ENCODE measurements around the gene ARRDC1.

Gene ARRDC1

DNA sequence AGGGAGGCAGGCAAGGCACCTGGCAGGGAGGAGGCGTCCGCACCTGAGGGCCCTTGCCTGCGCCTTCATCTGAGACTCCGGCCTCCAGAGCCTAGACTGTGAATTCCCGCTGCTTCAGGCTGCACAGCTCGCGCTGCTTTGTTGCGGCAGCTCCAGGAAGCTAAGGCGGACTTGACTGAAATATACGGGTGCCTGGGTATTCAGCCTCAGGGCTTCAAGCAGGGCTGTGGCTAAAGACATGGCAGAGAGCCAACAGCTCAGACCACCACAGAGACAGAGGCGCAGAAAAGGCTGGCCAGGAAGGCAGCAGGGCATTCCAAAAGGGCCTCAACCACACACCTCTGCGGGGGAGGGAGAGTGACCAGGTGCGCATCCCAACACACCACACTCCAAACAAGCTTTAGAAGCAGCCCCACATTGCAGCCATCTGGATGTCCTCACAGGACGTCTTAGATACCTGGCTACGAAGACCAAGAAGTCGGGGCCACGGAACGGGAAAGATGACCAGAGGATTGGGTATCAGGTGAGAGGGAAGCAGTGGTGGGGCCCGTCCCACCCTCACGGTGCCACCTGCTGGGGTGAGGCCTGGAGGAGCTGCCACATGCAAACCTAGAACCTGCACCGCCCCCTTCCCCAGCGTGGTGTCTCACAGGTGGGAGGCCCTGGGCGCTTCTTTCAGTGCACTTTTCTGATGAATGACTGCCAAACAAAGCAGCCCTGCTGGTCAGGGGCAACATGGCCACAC, 25.1 kb upstream of the ARRDC1 start:
- no peak for TF ChIP-seq GATA3 (IDR thresholded peaks at IDR 0.05; ENCODE audit: low read depth, low read length)
- no peak for TF ChIP-seq GATA2 (IDR thresholded peaks at IDR 0.05; ENCODE audit: low read depth, low read length)

- no peak for TF ChIP-seq GATA3 (IDR thresholded peaks at IDR 0.05; ENCODE audit: low read depth, low read length)
- no peak for TF ChIP-seq GATA2 (IDR thresholded peaks at IDR 0.05; ENCODE audit: low read depth, low read length)
These were observed 24.5 kb upstream of the ARRDC1 start for GRCh38 chr9:137580954-137581322.

- TF ChIP-seq GATA2 (IDR thresholded peaks at IDR 0.05; ENCODE audit: low read depth, low read length) (no peak), GATA3 (IDR thresholded peaks at IDR 0.05; ENCODE audit: low read depth, low read length) (no peak)
These were observed 23.9 kb upstream of the ARRDC1 start for GRCh38 chr9:137581361-137582285.

DNA sequence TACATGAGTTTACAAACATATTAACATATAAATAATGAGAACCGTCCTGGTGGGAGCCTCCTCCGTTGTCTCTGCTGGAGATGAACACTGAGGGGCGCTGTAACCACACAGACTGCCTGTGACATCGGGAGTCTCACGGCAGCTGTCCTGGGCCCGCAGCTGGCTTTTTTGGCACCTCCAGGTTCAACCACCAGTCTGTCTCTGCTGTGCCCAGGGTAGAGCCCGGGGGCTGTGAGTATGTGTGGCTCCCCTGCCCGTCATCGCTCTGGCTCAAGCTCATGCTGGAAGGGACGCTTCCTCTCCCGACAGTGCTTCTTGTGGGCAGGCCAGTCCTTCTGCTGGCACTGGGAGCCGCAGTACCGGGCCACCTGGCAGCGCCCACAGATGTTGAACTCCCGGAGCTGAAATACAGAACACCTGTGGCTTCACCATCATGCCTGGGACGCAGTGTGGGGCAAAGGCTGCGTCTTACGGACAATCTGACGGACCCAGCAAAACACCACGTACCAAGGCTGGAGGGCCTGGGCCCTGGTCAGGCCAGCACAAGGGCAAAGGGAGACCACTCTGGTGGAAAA, 23.1 kb upstream of the ARRDC1 start:
- TF ChIP-seq GATA2 (IDR thresholded peaks at IDR 0.05; ENCODE audit: low read depth, low read length): no peak
- no peak for TF ChIP-seq GATA3 (IDR thresholded peaks at IDR 0.05; ENCODE audit: low read depth, low read length)

DNA sequence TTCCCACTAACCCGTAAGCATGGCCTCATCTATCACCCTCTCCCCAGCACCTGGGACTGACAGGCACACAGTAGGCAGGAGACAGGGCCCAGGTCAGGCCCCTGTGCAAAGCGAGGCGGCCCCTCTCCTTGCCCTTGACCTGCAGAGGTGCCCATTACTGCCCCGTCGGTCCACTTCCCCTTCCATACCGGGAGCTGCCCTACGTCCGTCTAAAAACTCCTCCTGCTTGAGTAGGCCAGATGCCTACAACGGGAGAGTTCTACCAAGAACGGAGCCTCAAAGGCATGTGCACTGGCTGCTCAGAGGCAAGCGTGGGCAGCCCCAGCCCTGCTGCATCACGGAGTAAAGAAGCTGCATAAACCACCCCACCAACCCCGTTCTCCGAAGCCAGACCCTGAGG, 22.1 kb upstream of the ARRDC1 start:
- TF ChIP-seq GATA2 (IDR thresholded peaks at IDR 0.05; ENCODE audit: low read depth, low read length): no peak
- TF ChIP-seq GATA3 (IDR thresholded peaks at IDR 0.05; ENCODE audit: low read depth, low read length): no peak

- TF ChIP-seq GATA3 (IDR thresholded peaks at IDR 0.05; ENCODE audit: low read depth, low read length) (no peak), GATA2 (IDR thresholded peaks at IDR 0.05; ENCODE audit: low read depth, low read length) (no peak)
These were observed 21.5 kb upstream of the ARRDC1 start for GRCh38 chr9:137583957-137584356.

DNA sequence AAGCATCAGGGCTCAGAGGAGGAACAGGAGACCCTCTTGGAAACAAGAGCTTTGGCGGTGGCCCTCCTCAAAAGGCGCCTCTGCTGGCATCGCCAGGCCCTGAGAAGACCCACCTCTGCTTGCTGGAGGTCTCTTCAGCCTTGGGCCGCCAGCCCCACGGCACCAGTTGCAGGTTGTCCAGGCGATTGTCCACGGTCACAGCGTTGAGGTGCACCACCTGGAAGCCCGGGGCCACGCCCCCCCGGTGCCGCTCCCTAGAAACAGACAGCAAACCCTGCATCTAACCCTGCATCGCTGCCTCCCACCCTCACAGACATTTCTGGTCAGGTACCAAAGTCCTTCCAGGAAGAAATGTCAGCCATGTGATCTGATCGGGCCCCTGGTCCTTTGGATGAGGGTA, 18.6 kb upstream of the ARRDC1 start:
- no peak for TF ChIP-seq GATA2 (IDR thresholded peaks at IDR 0.05; ENCODE audit: low read depth, low read length)
- TF ChIP-seq GATA3 (IDR thresholded peaks at IDR 0.05; ENCODE audit: low read depth, low read length): no peak

DNA sequence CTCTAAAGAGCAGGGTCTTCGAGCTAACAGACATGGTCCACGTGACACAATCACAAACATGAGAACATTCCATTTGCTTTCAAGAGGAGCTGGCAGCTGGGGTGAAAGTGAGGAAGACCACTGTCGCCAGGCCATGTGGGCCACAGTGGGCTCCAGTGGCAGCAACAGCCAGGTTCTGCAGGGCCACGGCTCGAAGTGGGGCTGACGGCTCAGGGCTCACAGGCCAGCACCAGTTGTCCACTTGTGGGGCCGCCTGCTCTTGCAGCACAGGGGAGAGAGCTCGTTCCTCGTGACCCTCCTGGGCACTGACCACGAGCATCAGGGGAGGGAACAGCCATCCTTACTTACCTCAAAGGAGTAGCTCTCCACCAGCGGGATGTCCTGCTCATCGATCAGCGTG, 17.2 kb upstream of the ARRDC1 start:
- TF ChIP-seq GATA2 (IDR thresholded peaks at IDR 0.05; ENCODE audit: low read depth, low read length) (no peak), GATA3 (IDR thresholded peaks at IDR 0.05; ENCODE audit: low read depth, low read length) (no peak)

DNA sequence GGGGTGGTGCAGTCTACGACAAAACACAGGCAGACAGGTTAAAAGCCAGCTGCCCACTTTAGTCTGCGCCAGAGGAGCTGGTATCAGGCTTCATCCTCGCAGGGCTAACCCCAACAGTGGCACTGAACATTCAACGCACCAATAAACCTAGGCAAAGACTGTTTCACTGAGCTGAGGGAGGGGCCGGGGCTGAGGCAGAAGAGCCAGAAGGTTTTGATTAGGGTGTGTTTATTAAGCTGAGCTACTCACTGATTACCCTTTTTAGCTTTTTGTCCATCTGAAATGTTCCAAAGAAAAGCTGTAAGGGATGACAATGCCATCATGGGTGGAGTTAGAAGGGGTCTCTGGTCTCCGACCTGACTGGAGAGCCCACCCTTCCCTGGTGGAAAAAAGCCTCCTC, 16.6 kb upstream of the ARRDC1 start:
- TF ChIP-seq GATA3 (IDR thresholded peaks at IDR 0.05; ENCODE audit: low read depth, low read length) (no peak), GATA2 (IDR thresholded peaks at IDR 0.05; ENCODE audit: low read depth, low read length) (no peak)

DNA sequence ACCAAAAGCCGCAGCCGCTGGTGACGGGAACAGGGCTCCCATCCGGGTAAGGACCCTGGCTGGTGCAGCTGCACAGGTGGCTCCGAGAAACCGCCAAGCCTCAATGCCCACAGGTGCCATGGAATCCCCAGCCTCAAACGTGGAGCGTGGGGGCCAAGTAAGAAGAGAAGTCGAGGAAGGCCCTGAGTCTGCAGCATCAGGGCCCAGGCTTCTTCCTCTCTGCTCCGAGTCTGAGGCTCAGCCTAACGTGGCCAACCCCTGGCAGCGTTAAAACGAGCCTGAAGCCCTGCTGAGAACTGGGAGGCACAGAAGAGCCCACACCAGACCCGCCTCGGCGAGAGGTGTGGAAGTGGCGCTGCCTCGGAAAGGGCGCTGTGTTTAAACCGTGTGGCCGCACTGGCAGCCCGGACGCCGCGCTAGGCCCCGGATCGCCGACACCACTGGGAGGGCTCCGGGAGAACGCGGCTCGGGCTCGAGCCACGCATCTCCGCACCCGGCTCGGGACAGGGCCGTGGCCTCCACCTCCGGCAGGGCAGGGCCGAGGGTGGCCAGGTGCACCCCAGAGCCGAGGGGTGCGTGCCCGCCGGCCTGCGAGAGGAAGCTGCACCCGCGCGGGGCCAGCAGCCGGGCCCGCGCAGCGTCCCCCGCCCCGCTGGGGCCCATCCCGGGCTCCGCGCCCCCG, 15.9 kb upstream of the ARRDC1 start:
- no peak for TF ChIP-seq GATA2 (IDR thresholded peaks at IDR 0.05; ENCODE audit: low read depth, low read length)
- no peak for TF ChIP-seq GATA3 (IDR thresholded peaks at IDR 0.05; ENCODE audit: low read depth, low read length)

DNA sequence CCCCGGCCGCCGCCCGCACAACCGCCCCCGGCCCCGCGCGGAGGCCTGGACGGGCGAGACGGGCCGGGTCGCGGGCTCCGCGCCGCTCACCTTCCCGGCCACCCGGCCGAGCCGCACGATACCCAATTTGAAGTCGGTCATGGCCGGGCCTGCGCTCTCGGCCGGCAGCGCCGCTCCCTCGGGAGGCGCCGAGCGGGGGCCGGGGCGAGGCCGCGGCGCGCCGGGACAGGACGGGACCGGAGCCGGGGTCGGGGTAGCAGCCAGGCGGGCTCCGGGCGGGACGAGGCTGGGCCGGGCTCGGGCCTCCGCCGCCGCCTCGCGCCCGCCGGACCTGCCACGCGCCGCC, 15.4 kb upstream of the ARRDC1 start:
- TF ChIP-seq GATA2 (IDR thresholded peaks at IDR 0.05; ENCODE audit: low read depth, low read length) (no peak), GATA3 (IDR thresholded peaks at IDR 0.05; ENCODE audit: low read depth, low read length) (no peak)

- no peak for TF ChIP-seq GATA2 (IDR thresholded peaks at IDR 0.05; ENCODE audit: low read depth, low read length)
- TF ChIP-seq GATA3 (IDR thresholded peaks at IDR 0.05; ENCODE audit: low read depth, low read length): no peak
These were observed 14.8 kb upstream of the ARRDC1 start, which contains the start of gene ZMYND19 for GRCh38 chr9:137590469-137591383. ZMYND19 (minus strand) TSS chr9:137590512; CDS start chr9:137590263, 249 bp downstream.

GRCh38 chr9:137592767-137593166, 12.7 kb upstream of the ARRDC1 start:
- TF ChIP-seq GATA3 (IDR thresholded peaks at IDR 0.05; ENCODE audit: low read depth, low read length) (no peak), GATA2 (IDR thresholded peaks at IDR 0.05; ENCODE audit: low read depth, low read length) (no peak)

All from SH-SY5Y (cell line).